GM19240 (cell line): ENCODE data around the gene L3MBTL4.
"Not testable (repeated sequence)": the region's sequence is repeated elsewhere in the genome, so short reads cannot be mapped to it uniquely, and the experiment has no call there.

ENCODE experiments used
- DNase-seq: peaks from one replicate; pipeline ENCODE4 v3.0.0; 2011; ENCODE audit warnings: low spot score; ENCODE audit not compliant: insufficient read length

L3MBTL4 gene

DNA sequence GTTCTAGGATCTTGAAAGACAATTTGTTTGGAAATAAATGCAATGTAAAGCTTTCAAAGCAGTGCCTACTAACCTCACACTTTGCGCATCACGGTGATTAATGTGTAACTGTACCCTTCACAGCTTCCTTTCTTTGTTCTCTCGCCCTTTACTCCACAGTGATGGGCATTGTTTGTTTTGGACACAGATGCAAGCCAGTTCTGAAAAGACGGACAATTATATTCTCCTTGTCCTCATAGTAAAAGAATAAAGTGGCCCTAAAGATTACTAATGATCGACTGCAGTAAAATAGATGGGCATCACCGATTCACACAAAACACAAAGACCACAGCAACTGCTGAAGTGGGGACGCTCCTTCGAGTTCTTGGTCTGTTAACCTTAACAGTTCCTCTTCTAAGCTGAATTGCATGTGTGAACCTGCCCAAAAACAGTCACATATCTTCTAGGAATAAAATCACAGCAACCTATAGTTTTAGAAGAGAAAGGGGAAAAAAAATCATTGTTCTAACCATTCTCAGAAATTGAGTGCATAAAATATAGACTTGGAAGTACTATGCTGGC is 7.7 kb downstream of the L3MBTL4 start:
- no peak for DNase-seq

DNA sequence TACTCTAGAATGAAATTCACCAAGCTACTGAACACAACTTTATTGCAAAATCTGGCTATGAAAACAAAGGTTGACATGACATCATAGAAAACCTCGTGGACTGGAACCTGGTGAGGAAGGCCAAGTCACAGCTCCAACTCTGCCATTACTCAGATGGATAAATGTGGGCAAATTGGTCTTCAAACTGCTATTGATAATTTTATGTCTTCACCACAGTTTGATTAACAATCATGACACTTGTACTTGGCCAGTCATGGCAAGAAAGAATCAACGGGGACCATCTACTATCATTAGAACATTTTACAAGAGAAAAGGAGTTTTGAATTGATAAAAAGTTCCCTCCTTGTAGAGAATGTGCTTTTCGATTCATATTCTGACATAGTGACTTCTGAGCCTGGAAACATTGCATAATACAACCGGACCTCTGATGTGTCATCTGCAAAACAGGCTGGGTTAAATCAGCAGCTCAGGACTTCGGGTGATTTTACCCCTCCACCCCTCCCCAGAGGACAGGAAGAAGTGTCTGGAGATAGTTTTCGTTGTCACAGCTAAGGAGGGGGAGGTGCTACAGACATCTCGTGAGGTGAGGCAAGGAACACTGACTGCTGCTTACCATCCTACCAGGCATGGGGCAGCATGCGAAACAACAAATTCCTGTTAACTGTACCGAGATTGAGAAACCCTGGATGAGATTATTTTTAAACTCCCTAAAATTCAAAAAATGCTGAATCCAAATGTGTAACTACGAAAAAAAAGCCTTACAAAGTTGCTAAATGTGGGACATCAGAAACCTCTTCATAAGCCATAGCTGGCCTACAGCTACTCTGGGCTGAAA is 8.4 kb downstream of the L3MBTL4 start:
- no peak for DNase-seq

DNA sequence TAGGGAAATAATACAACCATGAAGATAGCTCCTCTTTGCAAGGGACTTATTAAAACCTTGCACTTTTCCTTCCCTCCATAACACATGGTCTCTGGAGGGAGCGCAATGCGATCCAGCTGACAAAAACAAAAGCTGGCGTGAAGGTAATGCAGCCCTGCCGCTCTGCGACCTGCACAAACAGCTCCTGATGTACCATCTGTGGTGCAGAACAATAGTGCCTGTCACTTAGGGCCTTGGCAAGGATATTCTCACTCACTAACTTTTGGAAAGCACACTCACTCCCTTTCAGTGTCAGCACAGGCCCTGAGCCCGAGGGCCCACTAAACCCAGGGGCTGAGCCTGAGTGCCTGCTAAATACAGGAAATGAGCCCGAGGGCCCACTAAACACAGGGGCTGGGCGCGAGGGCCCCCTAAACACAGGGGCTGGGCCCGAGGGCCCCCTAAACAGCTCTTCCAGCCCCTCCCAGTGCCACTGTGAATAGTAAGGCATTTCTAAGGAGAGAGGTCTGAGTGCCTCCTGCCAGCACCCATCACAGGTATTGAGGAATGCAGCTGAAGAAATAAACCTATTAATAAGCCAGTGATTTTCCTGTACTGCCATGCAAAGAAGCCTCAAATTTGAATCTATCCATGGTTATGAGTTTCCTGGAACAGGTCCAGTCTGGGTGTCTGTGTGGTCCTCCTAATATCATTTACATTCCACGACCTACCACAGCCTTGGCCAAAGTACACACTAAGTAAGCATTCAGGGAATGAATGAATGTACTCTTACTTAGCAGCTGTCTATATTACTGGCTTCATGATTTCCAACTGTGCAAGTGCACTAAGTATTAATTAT is 9.3 kb downstream of the L3MBTL4 start:
- no peak for DNase-seq

DNA sequence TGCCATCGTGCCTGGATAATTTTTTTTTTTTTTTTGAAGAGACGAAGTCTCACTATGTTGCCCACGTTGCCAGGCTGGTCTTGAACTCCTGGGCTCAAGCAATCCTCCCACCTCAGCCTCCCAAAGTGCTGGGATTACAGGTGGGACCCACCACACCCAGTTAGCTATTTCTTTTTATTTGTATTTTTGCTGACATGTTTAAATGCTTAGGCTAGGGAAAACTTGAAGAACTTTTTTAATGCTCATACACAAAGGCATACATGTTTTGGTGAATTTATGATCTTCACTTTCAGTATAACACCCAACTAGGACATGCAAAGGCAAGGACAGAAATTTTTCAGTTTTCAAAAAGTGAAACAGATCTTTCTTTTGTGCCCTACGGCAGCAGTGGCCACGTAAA is 9.9 kb downstream of the L3MBTL4 start:
- no peak for DNase-seq

DNA sequence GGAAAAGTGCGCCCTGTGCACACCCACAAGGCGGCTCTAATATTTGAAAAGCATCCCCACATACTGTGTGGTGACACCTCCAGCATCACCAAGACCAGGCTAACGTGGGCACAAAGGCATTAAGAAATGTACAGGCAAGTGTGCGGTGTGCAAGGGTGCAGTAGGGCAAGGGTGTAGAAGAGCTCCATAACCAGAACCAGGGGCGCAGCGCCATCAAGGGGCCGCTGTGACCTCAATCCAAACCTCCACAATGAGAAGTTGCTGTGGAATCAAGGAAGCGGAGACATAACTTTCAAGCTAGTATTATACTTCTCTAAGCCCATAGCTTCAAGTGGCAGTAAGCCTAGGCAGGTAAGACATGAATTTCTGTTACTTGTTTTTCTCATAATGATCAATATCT is 13.0 kb downstream of the L3MBTL4 start:
- no peak for DNase-seq

DNA sequence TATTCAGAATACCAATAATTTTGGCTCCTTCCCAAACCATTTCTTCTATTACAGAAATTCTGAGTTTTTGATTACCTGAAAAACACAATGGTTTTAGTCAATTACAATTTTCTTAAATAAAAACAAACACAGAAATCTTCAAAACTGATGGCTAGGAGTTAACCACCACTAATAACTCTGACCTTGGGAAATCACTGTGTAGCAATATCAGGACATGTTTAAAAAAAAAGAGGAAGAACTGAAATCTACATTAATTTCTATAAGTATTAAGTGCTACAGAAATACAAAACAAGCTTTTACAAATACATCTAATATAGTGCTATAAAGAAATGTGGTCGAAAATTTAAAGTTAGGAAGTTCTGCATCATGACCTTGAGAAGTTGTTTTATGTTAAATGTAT is 14.9 kb downstream of the L3MBTL4 start:
- no peak for DNase-seq

DNA sequence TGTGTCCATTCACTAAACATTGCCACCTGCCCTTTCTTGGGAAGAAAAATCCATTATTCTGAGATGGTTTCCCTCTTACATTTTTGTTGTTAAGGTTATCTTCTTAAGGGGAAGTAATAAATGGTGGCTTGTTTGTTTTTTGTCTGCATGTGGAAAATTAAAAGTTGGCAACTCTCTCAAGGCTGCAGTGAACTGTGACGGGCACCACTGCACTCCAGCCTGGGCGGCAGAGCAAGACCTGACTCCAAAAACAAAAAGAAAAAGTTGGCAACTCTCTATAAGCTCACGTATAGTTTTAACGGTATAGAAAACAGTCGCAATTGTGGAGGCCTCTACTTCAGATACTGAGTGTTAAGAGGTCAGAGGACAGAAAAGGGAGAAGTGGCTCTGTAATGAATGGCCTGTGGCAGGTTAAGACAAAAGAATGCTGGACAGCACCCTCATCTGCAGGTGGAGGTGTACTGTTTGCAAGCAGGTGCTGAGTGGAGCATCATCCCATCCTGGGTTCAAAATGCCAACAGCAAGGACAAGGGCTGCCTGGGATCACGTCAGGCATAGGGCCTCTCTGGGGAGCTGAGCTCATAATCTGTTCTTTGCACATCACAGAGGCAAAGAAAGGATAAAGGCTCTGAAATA is 16.7 kb downstream of the L3MBTL4 start:
- DNase-seq: no peak

DNA sequence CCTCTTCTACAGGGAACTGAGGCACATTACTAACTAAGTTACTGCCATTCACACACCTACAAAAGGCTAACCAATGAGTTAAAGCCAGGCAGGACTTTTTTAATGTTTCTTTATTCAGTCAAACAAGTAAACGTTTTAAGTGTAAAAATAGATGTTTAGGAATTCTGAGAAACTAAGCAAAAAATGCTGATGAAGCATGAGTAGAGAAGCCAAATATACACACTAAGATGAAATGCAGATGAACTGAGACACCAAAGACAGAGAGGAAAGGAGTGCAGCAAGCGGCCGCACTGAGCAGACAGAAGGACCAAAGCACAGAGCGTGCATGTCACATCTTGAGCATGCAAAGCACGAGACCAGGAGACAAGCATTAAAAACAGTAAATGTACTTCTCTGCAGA is 17.9 kb downstream of the L3MBTL4 start:
- DNase-seq: no peak

DNA sequence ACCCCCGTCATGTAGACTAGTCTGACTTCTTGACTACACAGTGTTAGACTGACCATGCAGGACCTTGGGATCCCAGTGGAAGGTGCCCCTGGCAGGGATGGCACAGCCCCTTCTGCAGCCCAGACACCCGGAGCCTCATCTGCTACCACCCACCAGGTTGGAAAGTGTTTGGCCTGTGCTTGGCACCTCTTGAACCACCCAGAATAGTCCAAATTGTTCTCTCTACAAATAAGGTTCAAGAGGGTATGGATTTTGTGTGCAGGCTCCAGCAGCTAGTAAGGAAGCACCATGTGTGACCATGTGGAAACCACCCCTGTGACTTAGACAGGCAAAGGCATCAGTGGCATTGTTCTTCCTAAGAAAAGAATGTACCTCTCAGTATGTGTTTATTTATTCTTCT is 18.4 kb downstream of the L3MBTL4 start:
- DNase-seq: no peak

DNA sequence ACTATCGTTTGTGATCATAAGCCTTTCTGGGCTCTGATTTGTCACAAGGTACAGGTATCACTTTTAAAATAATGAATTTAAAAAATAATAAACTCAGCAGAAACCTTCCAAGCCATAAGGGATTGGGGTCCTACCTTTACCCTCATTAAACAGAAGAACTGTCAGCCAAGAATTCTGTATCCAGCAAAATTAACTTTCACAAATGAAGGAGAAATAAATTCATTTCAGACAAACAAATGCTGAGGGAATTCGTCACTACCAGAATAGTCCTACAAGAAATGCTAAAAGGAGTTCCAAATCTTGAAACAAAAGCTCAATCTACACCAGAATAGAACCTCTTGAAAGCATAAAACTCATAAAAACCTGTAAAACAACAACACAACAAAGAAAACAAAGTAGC is 25.7 kb downstream of the L3MBTL4 start:
- no peak for DNase-seq

DNA sequence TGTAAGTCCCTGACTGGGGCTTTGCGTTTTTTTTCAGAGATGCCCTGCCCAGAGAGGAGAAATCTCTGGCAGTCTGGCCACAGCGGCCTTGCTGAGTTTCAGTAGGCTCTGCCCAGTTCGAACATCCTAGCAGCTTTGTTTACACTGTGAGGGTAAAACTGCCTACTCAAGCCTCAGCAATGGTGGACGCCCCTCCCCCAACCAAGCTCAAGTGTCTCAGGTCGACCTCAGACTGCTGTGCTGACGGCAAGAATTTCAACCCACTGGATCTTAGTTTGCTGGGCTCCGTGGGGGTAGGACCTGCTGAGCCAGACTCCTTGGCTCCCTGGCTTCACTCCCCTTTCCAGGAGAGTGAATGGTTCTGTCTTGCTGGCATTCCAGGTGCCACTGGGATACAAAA is 31.7 kb downstream of the L3MBTL4 start:
- no peak for DNase-seq

DNA sequence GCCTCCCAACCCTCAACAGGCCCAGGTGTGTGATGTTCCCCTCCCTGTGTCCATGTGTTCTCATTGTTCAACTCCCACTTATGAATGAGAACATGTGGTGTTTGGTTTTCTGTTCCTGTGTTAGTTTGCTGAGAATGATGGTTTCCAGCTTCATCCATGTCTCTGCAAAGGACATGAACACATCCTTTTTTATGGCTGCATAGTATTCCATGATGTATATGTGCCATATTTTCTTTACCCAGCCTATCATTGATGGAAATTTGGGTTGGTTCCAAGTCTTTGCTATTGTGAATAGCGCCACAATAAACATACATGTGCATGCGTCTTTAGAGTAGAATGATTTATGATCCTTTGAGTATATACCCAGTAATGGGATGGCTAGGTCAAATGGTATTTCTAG is 37.2 kb downstream of the L3MBTL4 start:
- DNase-seq: not testable (repeated sequence)

DNA sequence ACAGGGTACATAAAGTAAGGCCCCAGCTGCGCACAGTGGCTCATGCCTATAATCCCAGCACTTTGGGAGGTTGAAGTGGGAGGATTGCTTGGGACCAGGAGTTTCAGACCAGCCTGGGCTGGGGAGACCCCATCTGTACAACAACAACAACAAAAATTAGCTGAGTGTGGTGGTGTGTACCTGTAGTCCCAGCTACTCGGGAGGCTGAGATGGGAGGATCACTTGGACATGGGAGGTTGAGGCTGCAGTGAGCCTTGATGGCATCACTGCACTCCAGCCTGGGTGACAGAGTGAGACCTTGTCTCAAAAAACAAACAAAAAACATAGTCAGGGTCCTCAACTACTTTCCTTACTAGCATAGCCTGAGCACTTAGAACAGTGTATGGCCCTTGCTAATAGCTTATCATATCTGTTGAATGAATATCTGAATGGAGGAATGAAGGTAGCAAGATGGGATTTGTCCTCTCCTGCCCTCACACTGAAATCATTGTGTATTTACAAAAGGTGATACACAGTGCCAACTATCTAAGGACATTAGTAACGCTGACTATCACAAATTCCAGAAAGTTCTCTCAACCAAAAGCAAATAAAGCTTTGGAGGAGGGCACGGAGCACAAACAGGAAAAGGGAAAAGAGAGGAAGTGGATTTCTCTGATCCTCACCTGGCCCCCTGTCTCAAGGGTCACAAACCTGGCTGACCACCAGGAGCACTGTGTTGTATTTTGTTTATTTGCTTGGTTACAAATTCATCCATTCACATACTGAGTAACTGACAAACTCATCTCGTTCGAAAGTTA is 38.1 kb downstream of the L3MBTL4 start:
- DNase-seq: no peak

DNA sequence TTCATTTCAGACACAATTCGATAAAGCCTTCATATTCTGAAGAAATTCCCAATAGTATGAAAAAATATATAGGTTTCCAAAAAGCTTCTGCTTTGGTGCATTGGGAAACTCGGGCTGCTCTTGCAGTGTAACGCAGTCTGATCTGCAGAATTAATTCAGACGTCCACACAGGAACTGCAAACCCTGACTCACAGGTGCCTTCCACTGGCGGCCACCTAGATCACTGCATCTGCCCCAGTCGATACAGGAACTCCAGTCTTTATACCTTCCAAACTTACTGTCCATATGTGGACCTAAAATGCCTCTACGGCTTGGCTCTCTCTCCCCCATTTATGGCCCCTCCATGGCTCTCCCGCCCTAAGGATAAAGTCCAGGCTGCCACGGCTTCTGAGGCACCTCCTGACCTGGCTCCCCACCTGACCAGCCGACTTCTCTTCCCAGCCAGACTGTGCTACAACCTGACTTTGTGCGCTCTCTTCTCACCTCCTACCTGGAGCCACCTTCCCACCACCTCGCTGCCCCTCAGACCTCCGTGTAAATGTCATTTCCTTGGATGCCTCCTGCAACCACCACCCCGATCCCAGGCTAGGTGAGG is 39.7 kb downstream of the L3MBTL4 start:
- DNase-seq: no peak

DNA sequence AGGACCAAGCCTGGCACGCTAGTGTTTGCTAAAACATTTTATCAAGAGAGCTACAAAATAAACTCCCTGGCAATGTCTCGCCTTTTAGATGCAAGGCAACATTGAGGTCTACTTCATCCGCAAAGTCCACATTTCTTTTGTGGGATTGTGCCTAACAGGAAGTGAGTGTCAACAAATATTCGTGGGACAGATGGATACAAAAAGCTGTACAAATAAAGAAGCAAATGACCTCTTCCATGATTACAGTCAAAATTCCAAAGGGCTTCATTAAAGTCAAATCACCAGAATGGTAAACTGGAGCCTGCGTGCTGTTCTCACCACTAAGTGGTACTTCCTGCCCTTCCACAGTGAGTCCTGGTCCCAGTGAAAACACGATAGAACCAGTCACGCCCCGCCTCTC is 40.4 kb downstream of the L3MBTL4 start:
- DNase-seq: no peak

DNA sequence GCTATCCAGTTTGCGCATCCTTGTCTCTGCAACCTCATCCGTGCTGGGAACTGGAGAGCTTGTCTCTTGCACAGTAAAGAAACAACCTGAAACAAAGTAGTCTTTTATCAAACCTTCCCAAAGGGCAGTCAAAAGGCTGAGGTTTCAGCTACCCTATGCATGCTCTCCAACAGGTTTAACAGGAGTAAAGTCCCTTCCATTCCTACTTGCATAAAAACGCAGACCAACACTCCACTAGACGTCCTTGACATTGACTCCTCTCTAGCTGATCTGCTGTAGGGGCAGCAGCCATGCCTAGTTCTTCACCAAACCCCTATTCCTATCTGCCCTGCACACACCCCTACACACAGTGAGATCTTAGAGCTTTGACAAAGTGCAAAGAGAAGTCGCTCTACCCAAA is 41.5 kb downstream of the L3MBTL4 start:
- DNase-seq: no peak

DNA sequence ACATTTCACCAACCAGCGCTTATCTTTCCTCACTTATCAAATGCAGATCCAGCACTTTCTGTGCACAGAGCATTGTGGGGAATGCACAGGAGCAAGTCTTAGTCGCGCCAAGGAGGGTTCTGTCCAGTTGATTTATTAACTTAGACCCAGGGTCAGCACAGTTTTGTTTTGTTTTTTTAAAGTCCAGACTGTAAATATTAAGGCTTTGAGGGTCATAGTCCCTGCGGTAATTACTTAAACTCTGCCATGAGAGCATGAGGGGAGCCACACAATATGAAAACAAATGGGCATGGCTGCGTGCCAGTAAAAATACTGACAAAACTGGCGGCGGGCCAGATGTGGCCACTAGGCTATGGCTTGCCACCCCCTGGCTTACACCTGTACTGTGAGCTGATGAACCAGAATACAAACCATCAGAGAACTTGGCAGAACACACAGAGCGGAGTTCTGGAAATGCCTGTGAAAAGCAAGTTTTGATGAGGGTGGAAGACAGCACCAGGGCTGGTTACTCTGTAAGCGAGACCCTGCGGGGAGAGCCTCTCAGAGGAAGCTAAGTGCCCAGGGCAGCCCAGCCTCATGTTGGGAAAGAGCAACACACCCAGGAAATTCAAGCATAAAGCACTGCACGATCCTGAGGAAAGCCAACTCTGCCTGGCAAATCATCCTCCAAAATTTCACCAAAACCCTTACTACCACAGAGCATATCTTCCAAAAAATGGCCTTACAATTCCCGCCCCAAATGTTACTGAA is 43.6 kb downstream of the L3MBTL4 start:
- DNase-seq: no peak

DNA sequence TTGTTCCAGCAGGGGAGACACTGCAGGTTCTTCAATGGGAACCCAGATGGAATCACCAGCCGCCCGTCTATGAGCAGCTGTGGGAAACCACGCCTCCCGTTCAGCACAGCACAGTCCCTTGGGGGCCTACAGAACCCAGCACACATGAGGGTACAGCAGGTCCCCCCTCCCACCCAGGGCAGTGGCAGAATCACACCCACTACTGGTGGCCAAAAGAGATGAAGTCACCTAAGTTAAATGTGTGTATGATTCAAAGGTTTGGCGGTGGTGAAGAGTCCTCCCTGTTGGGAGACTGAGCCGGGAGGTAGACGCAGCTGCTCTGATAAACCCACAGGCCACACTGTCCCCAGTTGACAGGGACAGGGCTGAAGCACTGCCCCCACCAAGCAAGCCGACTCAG is 44.3 kb downstream of the L3MBTL4 start:
- no peak for DNase-seq

DNA sequence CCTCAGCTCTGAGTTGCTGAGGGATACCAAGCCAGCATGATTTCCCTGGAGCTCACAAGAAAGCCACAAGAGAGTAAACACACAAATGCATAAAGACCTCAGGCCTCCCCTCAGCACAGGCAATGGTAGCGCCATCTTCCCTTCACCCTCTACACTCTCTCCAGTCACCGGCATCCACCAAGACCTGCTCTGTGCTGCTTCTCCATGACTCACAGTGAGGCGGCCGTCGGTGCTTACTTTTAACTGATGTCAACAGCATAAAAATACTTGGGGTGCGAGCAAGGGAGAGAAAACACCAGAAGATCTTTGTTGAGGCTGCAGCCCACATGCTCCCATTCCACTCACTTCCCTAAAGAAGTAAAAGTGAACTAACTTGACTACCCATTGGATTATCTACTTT is 46.7 kb downstream of the L3MBTL4 start:
- no peak for DNase-seq

DNA sequence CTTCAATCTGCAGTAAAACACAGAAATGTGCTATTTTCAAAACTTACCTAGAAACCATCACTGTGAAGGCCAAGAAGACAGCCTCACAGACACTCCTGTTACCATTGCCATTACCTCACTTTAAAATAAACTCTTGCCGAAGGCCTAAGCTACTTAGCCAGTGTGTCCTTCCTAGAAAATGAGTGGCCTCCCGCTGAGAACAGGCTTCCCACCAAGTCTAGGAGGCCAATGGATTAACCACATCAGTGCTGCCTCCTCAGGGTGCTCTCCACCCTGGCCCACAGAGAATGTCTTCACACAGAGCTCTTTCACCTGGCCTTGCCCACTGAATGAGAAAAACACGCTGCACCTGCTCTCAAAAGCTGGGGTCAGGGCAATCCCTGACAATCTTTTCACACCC is 47.5 kb downstream of the L3MBTL4 start:
- DNase-seq: no peak
